CD4-positive, alpha-beta T cell treated with Interleukin-17A for 1 hour (primary cell): ENCODE results near the gene LAMA4.

Source experiments
- DNase-seq: peaks from one replicate; pipeline ENCODE4 v3.0.0-alpha.2; 2020

LAMA4 gene

DNA sequence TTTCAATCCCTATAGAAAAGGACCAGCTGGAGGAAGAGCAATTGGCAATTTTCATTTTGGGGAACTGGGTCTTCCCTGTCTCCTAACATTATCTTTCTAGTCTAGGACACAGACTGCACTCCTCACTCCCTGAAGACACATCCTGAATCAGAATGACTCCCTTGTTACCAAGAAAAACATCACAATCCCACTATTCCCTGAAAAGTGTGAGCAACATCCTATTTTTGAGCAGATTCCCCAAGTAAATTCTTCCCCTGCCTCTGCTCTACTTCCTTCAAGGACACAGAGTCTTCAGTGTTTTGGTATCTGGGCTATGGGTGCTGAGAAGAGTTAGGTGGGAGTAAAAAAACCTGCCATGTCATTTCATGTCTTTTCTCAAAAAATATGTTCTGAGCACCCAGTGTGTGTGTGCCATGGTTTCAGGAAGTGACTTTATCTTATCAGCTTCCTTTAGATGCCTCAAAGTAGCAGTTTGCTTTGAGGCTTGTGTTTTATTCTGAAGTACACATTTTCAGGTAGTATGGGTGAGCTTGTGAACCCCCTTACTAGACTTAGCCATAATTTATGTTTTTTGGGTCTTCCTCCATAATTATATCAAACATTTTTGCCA is 12.4 kb downstream of the LAMA4 start:
- DNase-seq: no peak

GRCh38 chr6:112237595-112237994 is 16.8 kb downstream of the LAMA4 start:
- DNase-seq: no peak

GRCh38 chr6:112237066-112237465 is 17.3 kb downstream of the LAMA4 start:
- DNase-seq: no peak

- DNase-seq: no peak
These were observed 18.4 kb downstream of the LAMA4 start for GRCh38 chr6:112235956-112236355.

DNA sequence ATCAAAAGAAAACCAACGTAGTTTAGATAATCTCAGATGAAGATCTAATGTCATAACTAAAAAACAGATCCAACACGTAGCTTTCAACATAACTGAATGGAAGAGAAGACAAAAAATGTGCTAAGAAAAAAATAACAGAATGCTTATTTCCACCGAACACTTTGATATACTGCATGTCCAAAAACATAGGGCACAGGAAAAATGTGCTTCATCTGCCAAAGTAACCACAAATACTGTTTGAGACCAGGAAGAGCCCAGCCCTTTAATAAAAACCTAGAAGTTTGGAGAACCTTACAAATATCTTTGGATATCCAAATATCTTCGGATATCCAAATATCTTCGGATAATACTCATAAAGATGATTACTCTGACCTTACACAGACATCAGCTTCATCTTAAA is 19.8 kb downstream of the LAMA4 start:
- no peak for DNase-seq

DNA sequence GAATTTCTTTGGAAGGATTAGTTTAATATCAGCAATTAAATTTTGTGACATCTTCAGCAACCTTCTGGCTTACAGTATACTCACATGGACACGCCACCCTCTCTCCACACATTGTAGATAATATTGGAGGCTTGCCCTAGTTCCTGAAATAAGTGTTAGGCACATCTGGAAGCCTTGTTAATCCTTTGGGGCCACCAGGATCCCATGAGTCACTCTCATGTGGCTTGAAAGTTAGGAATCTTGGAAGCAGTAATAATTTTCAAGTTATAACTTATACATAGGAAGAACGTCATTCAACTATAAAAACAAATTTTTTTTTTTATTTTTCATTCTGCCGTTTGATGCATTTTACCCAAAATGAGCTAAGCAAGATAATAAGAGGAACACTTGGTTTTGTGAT is 20.5 kb downstream of the LAMA4 start:
- DNase-seq: no peak

- no peak for DNase-seq
These were observed 21.5 kb downstream of the LAMA4 start for GRCh38 chr6:112232845-112233256.

GRCh38 chr6:112231594-112232060 is 22.7 kb downstream of the LAMA4 start:
- DNase-seq: no peak

DNA sequence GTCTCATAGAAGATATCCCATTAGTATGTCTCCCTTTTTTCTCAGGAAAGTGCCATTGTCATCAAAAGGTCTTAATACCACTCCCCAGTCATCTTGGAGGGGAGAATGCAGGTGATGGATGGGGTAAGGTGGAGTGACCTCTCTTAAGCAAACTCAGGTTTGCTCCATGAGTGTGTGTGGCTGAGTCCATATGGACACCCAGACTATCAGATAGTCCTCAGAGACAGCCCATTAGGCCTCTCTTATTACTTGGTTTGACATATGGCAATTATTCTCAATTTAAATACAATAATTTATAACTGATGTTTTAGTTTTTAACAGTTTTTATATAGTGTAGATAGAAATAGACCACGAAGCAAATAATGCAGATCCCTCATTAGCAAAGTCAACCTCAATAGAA is 23.2 kb downstream of the LAMA4 start:
- no peak for DNase-seq

- no peak for DNase-seq
These were observed 25.7 kb downstream of the LAMA4 start for GRCh38 chr6:112228480-112229332.

- DNase-seq: no peak
These were observed 26.4 kb downstream of the LAMA4 start for GRCh38 chr6:112227992-112228391.

DNA sequence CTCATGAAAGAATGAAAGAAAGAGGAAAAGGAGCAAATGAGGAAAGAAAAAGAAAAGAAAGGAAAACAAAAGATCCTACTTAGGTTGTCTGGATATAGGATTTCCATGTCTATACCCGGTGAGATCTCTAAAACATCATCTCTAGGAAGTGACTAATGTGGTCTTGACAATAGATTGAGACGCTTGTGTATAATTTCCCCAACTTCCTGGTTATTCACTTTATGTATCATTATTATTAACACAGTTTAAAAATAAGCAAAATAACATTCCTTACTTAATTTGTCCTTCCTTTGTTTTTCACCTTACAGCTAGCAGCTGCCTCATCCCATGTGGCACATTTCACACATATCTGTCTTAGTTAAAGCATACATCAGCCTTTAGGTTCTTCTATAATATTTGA is 27.0 kb downstream of the LAMA4 start:
- DNase-seq: no peak

GRCh38 chr6:112225691-112226090 is 28.7 kb downstream of the LAMA4 start:
- DNase-seq: no peak

DNA sequence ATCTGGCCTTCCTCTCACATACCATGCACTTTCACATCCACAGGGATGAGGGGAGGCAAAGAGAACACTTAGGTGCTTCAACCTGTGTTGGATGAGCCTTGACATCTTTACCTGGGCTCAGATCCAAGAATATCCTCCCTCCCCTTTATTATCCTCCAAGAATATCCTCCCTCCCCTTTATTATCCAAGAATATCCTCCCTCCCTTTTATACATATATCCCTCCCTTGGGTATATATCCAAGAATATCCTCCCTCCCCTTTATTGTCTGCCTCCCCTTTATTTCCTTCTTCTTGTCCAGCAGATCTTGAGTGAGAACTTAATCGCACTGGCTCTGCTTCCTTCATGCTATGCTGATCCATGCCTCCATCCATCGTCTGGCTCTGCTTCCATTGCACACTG is 30.3 kb downstream of the LAMA4 start:
- no peak for DNase-seq

DNA sequence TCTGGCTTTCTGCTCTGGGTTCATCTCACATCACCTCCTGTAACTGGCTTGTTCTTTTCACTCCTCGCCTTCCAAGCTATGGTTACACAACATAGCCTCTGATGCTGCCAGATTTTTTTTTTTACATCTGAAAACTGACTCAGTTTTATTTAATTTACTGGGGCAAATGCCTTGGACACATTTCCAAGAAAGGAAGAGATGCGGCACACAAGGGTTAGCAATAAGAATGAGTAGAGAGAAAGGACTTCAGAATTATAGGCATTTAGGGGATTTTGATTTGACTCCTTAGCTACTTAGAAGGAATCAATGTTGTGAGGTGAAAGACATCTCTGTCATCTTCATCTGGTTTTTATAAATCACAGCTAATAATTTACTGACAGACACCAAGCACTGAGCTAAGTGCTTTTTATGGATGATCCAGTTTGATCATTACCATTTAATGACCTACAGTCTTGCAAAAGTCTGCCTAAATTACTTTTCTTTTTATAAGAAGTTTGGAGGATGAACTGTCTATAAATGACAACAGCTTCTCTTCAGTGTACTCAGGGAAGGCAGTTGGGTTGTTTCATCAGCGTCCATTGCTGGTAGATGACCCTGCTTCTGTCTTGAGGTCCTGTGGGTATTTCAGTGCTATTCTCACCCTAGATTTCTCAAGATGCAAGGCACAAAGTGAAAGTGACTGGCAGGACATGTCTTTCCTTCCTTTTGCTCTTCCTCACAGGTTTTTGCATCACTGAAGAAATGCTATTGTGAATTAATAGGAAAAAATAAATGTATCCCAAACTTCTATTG is 31.1 kb downstream of the LAMA4 start:
- DNase-seq: no peak

- no peak for DNase-seq
These were observed 32.1 kb downstream of the LAMA4 start for GRCh38 chr6:112221981-112222852.

DNA sequence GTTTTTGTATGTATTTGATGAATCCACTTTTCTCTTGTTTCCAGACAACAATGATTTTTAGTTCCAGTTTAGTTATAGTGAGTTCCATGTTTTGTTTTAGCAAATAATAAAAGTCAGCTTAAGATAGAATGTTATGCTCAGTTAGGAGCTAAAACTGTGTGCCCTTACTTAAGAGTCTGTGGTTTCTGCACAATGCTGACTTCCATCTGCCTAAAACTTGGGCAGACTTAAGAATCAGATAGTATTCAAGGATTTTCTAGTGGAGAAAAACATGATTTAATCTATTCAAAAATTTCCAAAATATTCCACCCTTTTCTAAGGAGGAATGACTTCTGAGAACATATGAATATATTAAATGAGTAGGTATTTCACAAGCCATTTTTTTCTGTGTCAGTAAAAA is 32.8 kb downstream of the LAMA4 start:
- no peak for DNase-seq

- DNase-seq: no peak
These were observed 35.8 kb downstream of the LAMA4 start for GRCh38 chr6:112218563-112218962.

- DNase-seq: no peak
These were observed 37.5 kb downstream of the LAMA4 start for GRCh38 chr6:112216662-112217551.

DNA sequence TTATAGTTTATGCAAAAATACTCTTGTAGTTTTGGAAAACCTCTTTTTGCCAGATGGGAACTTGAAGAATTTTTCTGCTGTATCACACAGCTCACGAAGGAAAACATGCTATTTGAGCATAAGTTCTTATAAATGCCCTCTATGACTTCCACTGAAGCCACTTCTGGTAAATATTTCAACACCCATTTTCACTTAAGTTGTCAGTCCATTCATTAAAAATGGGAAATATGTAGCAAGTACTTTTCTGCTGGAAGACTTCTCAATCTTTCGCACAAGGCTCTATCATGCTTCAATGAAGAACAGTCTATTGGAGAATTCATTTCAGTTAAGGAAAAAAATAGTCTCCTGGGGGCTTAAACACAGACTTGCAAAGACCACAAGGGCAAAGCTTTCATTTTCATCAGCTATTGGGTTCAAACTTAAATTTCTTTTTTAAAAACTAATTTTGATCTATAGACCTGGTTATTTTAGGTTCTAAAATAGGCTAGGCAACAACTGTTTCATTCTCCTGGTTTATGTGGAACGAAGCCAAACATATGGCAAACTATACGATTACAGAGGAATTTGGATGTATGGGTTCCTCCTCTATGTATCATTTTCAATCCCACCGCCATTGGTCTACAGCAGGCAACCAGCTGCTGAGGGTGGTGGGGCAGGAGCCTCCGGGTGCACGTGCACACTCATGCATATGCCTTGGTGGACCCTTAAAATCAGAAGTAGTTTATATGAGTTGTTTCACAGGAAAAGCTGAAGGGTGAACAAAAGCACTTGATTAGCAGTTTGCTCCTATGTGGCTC is 38.7 kb downstream of the LAMA4 start:
- no peak for DNase-seq
